ENCODE data around the gene PLCL1. TPM values are rescaled to one million over a fixed set of nuclear protein-coding genes. Genes with fewer than 3 reads are reported as not detected.

PLCL1 gene
- total and polyA plus RNA-seq, 2 donors (not counting 3 experiments of a cell fraction or from before 2014, with no cell fraction given) = 0.79 to 3.4 TPM

DNA sequence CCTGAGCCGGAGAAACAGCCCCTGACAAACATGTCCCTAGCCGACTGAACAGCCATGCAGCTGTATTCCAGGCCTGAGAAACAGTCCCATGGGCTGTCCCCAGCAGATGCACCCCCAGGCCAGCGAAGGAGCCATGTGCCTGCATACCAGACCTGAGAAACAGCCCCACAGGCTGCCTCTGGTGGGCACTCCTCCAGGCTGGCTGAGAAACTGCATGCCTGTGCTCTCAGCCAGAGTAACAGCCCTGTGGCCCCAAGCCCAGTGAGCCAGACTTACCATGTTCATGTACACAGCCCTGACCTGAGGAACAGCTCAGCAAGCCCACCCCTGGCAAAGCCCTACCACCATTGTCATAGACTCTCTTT, 44.1 kb upstream of the PLCL1 start:
- Histone ChIP-seq H3K9me3 (replicated peaks; ENCODE audit: control insufficient read depth, insufficient read depth, low read length) (no peaks in the 10 kb centered on the region), H4K20me1 (replicated peaks; ENCODE audit: control insufficient read depth, extremely low read depth, insufficient read depth, low read length) (no peaks in the 10 kb centered on the region), H3K79me2 (ENCODE audit: control insufficient read depth, insufficient read depth, low read length) (no peaks in the 10 kb centered on the region), H3K9ac (replicated peaks; ENCODE audit: extremely low read depth, insufficient read depth, low read length) (no peak overlapping the region), H3K9me1 (replicated peaks; ENCODE audit: control insufficient read depth, extremely low read depth, insufficient read depth, low read length) (no peaks in the 10 kb centered on the region), H3K4me2 (ENCODE audit: insufficient read depth, low read length) (no peak overlapping the region), H3K27me3 (ENCODE audit: control insufficient read depth in 2 of 2, insufficient read depth in 2 of 2, low read length in 2 of 2) (peaks cover 0 to 3% of the 10 kb centered on the region in 2 experiments), H3K27ac (ENCODE audit: insufficient read depth, low read depth, low read length) (no peak overlapping the region), H3K4me1 (ENCODE audit: control insufficient read depth, extremely low read depth, insufficient read depth, low read length) (no peaks in the 10 kb centered on the region), H3K36me3 (ENCODE audit: control insufficient read depth in 2 of 2, extremely low read depth in 1 of 2, insufficient read depth in 2 of 2, low read length in 2 of 2) (no peaks in the 10 kb centered on the region), H3K4me3 (replicated peaks in 1 of 3; ENCODE audit: insufficient read depth in 1 of 3, low read depth in 1 of 3, low read length in 3 of 3) (no peak overlapping the region), H2AFZ (ENCODE audit: low read depth, low read length) (no peak overlapping the region)
- dilution Hi-C loops (cut with MboI; ENCODE audit: extremely low pct_ligation_motif_present, low sequenced_read_pairs) (no loop called here), intact Hi-C loops (cut with micrococcal nuclease) (loop anchor here (5.0 kb wide), 1 partner anchor 48 kb away; no protein-coding TSS in a partner anchor)
- DNase-seq (ENCODE audit: low read depth, low spot score) (no peak), FAIRE-seq (no peak)
- ChIA-PET CTCF (no interaction called here), POLR2A (no interaction called here)
- TF ChIP-seq JUN (IDR thresholded peaks at IDR 0.05; ENCODE audit: borderline replicate concordance, insufficient read depth, insufficient read length, low read depth) (no peak), MYC (IDR thresholded peaks at IDR 0.05; ENCODE audit: low read depth, low read length) (no peak), POLR2AphosphoS5 (IDR thresholded peaks at IDR 0.05; ENCODE audit: insufficient read depth, low read depth, low read length) (no peak), POLR2A (IDR thresholded peaks at IDR 0.05; ENCODE audit: low read depth, low read length) (no peak), GATA2 (IDR thresholded peaks at IDR 0.05; ENCODE audit: insufficient read depth, insufficient read length, low read depth, low read length) (no peak), EZH2 (IDR thresholded peaks at IDR 0.05; ENCODE audit: borderline replicate concordance, low read depth, low read length, severe bottlenecking) (no peak), FOS (IDR thresholded peaks at IDR 0.05; ENCODE audit: borderline replicate concordance, insufficient read depth, low read length) (no peak)
- TF ChIP-seq, protein P1, sequence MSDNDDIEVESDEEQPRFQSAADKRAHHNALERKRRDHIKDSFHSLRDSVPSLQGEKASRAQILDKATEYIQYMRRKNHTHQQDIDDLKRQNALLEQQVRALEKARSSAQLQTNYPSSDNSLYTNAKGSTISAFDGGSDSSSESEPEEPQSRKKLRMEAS (IDR thresholded peaks at IDR 0.05; ENCODE audit: insufficient read depth, insufficient read length) = no peak
- TF ChIP-seq, protein P2, sequence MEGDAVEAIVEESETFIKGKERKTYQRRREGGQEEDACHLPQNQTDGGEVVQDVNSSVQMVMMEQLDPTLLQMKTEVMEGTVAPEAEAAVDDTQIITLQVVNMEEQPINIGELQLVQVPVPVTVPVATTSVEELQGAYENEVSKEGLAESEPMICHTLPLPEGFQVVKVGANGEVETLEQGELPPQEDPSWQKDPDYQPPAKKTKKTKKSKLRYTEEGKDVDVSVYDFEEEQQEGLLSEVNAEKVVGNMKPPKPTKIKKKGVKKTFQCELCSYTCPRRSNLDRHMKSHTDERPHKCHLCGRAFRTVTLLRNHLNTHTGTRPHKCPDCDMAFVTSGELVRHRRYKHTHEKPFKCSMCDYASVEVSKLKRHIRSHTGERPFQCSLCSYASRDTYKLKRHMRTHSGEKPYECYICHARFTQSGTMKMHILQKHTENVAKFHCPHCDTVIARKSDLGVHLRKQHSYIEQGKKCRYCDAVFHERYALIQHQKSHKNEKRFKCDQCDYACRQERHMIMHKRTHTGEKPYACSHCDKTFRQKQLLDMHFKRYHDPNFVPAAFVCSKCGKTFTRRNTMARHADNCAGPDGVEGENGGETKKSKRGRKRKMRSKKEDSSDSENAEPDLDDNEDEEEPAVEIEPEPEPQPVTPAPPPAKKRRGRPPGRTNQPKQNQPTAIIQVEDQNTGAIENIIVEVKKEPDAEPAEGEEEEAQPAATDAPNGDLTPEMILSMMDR (IDR thresholded peaks at IDR 0.05; ENCODE audit: extremely low read depth in 1 of 2, insufficient read depth in 1 of 2, low read depth in 1 of 2, low read length in 2 of 2) = no peak
- no TSS peak for BruUV-seq (replicated peaks)
